Erythroblast (primary cell): Measurements from ENCODE around the gene SLAIN2.

Source experiments
- DNase-seq, 2 experiments: peaks; one replicate each; lab custom pipeline; 2025; lab: John Stamatoyannopoulos, UW
- GATA1 ChIP-seq: IDR thresholded peaks from 2 replicates; pipeline ENCODE4 v1.6.1; 2011; ENCODE audit warnings: low read depth, mild to moderate bottlenecking, control low read depth, low read length, moderate library complexity
- POLR2A ChIP-seq: IDR thresholded peaks from 2 replicates; pipeline ENCODE4 v1.6.1; 2011; ENCODE audit warnings: mild to moderate bottlenecking, low read length

Gene SLAIN2

GRCh38 chr4:48322063-48322462, 19.3 kb upstream of the SLAIN2 start:
- TF ChIP-seq POLR2A (no peak), GATA1 (no peak)
- DNase-seq, result no peak

GRCh38 chr4:48324281-48324680, 17.0 kb upstream of the SLAIN2 start:
- DNase-seq, result peak; percentile 17 to 61
- TF ChIP-seq POLR2A (no peak), GATA1 (no peak)

GRCh38 chr4:48329193-48329592, 12.1 kb upstream of the SLAIN2 start:
- TF ChIP-seq GATA1, result no peak
- no peak for TF ChIP-seq POLR2A
- no peak for DNase-seq

- no peak for TF ChIP-seq GATA1
- no peak for TF ChIP-seq POLR2A
- no peak for DNase-seq
These were observed 11.4 kb upstream of the SLAIN2 start for GRCh38 chr4:48329976-48330375.

- peak in 1 of 2 experiments; percentile 13 for DNase-seq
- TF ChIP-seq POLR2A, result no peak
- TF ChIP-seq GATA1, result no peak
These were observed 9.6 kb upstream of the SLAIN2 start for GRCh38 chr4:48331577-48332330.

- no peak for DNase-seq
- TF ChIP-seq GATA1 (no peak), POLR2A (no peak)
These were observed 8.7 kb upstream of the SLAIN2 start for GRCh38 chr4:48332661-48333060.

- DNase-seq, result no peak
- TF ChIP-seq GATA1 (no peak), POLR2A (no peak)
These were observed 7.7 kb upstream of the SLAIN2 start for GRCh38 chr4:48333587-48333986.

- TF ChIP-seq POLR2A (no peak), GATA1 (no peak)
- no peak for DNase-seq
These were observed 7.1 kb upstream of the SLAIN2 start for GRCh38 chr4:48334236-48334635.

GRCh38 chr4:48334900-48335384, 6.4 kb upstream of the SLAIN2 start:
- TF ChIP-seq GATA1, result no peak
- TF ChIP-seq POLR2A, result no peak
- no peak for DNase-seq

- DNase-seq, result no peak
- TF ChIP-seq POLR2A, result no peak
- TF ChIP-seq GATA1, result no peak
These were observed 5.0 kb upstream of the SLAIN2 start for GRCh38 chr4:48336146-48336870.

GRCh38 chr4:48337731-48338130, 3.6 kb upstream of the SLAIN2 start:
- TF ChIP-seq POLR2A (no peak), GATA1 (no peak)
- DNase-seq, result peak in 1 of 2 experiments; percentile 16

- TF ChIP-seq POLR2A (no peak), GATA1 (no peak)
- no peak for DNase-seq
These were observed 1.7 kb upstream of the SLAIN2 start for GRCh38 chr4:48339642-48340041.

- TF ChIP-seq GATA1 (no peak), POLR2A (no peak)
- DNase-seq, result peak; percentile 65 to 69
These were observed 909 bp upstream of the SLAIN2 start for GRCh38 chr4:48340276-48340964.
